Thyroid gland (tissue), 4 donors: Measurements from ENCODE around the gene CEACAM20.

Source experiments
- CTCF ChIP-seq, 6 experiments: fragments of 200-600 bp in 3 of 6; fragments of 450-650 bp in 3 of 6; sonication (generic) in 3 of 6; IDR thresholded peaks; one replicate each; pipeline ENCODE4 v1.5.1; 2016 to 2019; ENCODE audit warnings: antibody characterized with exemption in 6 of 6, mild to moderate bottlenecking in 2 of 6, inconsistent platforms in 1 of 6, moderate library complexity in 1 of 6
- POLR2A ChIP-seq, 2 donors: fragments of 450-650 bp; IDR thresholded peaks; one replicate each; pipeline ENCODE4 v1.6.1; 2017; ENCODE audit warnings: antibody characterized with exemption in 2 of 2, mild to moderate bottlenecking in 2 of 2, moderate library complexity in 1 of 2

GRCh38 chr19:44544031-44544430, 14.6 kb upstream of the CEACAM20 start:
- TF ChIP-seq CTCF (IDR thresholded peaks at IDR 0.05) (no peak), POLR2A (IDR thresholded peaks at IDR 0.05) (no peak)
